Activated CD4-positive, alpha-beta T cell treated with anti-CD3 and anti-CD28 coated beads, Interleukin-2, amount 10 ng/mL, durations not matched to agents 24 days and 14 days (primary cell): Measurements from ENCODE around the gene SLC25A25. TPM values are rescaled to one million over a fixed set of nuclear protein-coding genes. Genes with fewer than 3 reads are reported as not detected.

Experiments used
- DNase-seq: peaks from one replicate; pipeline ENCODE4 v3.0.0; 2022
- H3K27ac Mint-ChIP-seq: one replicate; pipeline ENCODE4 v1.8.0; 2022; ENCODE audit warnings: mild to moderate bottlenecking, mixed read lengths
- H3K27me3 Mint-ChIP-seq: one replicate; pipeline ENCODE4 v1.8.0; 2022; ENCODE audit warnings: mixed read lengths
- H3K36me3 Mint-ChIP-seq: one replicate; pipeline ENCODE4 v1.8.0; 2022; ENCODE audit warnings: low read depth, mild to moderate bottlenecking, mixed read lengths
- H3K4me1 Mint-ChIP-seq: one replicate; pipeline ENCODE4 v1.8.0; 2021; ENCODE audit warnings: mixed read lengths
- H3K4me3 Mint-ChIP-seq: one replicate; pipeline ENCODE4 v1.8.0; 2022; ENCODE audit warnings: mild to moderate bottlenecking, moderate library complexity, mixed read lengths
- H3K9me3 Mint-ChIP-seq: one replicate; pipeline ENCODE4 v1.8.0; 2021; ENCODE audit warnings: mixed read lengths
- intact Hi-C: fragments of 100-400 bp; cut with micrococcal nuclease; formaldehyde crosslinking; loops from one replicate; pipeline ENCODE4 v1.15.1; 2023
- total RNA-seq: library from RNA; stranded (reverse); gene quantifications from 2 replicates; pipeline ENCODE4 v1.2.3, GENCODE V29; 2022

The SLC25A25 gene
- total RNA-seq, 1 donor from 2014 or later, result 14.0 TPM

DNA sequence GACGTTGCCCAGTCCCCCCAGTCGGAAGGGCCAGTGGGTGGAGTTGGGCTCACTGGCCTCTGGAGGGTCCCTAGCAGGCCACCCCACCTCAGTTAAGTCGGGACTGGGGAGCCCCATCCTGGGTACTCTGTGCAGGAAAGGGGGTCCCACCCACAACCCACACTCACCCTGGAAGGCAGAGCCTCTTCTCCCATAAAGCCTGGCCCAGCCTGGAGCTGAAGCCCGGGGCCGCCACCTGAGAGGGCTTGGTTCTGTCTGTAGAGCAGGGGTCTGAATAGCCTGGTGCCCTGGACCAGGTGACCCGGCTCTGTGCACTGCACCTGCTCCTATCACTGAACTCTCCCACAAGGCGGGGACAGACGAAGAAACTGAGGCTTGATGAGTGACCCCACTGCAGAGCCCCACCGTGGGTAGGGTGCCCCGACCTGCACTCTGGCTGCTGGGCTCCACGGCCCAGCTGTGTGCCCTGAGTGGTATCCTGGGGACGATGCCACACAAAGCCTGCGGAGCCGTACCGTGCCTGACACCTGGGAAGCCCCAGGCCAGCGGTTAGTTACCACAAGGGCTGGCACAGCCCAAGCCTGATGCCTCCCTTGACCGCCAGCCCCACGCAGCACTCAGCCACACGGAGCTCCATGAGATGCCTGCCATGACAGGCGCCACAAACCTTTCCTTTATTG, 52.2 kb downstream of the SLC25A25 start:
- intact Hi-C loops, result no loop called here
- Mint-ChIP-seq H3K4me3 (no peak overlapping the region), H3K4me1 (peaks cover 15% of the 10 kb centered on the region), H3K27ac (no peak overlapping the region), H3K27me3 (no peaks in the 10 kb centered on the region), H3K9me3 (no peaks in the 10 kb centered on the region), H3K36me3 (peaks cover 22% of the 10 kb centered on the region)
- DNase-seq, result no peak

DNA sequence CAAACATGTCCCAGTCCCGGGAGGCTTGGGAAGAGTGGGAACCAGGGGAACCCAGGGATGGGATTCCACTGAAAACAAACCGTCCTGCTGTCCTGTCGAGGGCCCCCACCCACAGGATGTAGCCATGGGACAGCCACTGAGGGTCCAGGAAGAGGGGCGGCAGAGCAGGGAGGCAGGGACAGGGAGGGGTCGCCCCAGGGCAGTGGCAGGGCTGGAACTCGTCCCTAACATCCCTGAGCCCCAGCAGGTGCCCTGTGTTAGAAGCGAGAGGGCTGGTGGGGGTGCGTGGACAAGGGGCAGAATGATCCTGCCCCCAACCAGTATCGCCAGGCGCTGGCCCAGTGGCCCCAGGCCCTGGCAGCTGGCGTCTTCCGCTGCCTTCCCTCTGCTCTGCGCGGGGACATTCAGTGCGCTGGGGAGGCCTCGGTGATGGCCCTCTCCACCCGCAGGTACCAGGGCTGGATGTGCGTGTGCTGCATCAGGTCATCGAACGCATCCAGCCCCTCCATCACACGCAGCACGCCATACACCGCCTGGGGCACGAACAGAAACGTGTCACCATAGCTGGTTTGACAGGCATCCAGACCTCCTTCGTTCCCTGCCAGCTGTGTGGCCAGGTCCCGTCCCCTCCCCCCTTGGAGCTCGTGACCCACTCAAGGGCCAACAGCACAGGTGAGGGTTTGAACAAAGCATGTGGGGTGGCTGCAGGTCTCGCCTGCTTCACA, 52.9 kb downstream of the SLC25A25 start:
- H3K27me3 Mint-ChIP-seq, result no peaks in the 10 kb centered on the region
- intact Hi-C loops, result no loop called here
- H3K4me1 Mint-ChIP-seq, result peaks cover 22% of the 10 kb centered on the region
- no peak overlapping the region for H3K27ac Mint-ChIP-seq
- no peak overlapping the region for H3K4me3 Mint-ChIP-seq
- H3K36me3 Mint-ChIP-seq, result peaks cover 23% of the 10 kb centered on the region
- DNase-seq, result no peak
- no peaks in the 10 kb centered on the region for H3K9me3 Mint-ChIP-seq

DNA sequence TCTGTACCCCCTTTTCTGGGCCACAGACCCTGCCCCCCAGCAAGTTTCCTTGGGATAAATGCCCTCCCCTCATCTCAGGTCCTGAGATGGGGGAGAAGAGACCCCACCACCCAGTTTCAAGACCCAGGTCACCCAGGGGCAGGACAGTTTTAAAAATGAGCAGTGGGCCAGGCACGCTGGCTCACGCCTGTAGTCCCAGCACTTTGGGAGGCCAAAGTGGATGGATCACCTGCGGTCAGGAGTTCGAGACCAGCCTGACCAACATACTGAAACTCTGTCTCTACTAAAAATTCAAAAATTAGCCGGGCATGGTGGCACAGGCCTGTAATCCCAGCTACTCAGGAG, 53.4 kb downstream of the SLC25A25 start:
- no peak overlapping the region for H3K27ac Mint-ChIP-seq
- intact Hi-C loops, result no loop called here
- peaks cover 27% of the 10 kb centered on the region for H3K4me1 Mint-ChIP-seq
- H3K27me3 Mint-ChIP-seq, result no peaks in the 10 kb centered on the region
- peaks cover 24% of the 10 kb centered on the region for H3K36me3 Mint-ChIP-seq
- no peaks in the 10 kb centered on the region for H3K9me3 Mint-ChIP-seq
- DNase-seq, result no peak
- H3K4me3 Mint-ChIP-seq, result no peak overlapping the region

DNA sequence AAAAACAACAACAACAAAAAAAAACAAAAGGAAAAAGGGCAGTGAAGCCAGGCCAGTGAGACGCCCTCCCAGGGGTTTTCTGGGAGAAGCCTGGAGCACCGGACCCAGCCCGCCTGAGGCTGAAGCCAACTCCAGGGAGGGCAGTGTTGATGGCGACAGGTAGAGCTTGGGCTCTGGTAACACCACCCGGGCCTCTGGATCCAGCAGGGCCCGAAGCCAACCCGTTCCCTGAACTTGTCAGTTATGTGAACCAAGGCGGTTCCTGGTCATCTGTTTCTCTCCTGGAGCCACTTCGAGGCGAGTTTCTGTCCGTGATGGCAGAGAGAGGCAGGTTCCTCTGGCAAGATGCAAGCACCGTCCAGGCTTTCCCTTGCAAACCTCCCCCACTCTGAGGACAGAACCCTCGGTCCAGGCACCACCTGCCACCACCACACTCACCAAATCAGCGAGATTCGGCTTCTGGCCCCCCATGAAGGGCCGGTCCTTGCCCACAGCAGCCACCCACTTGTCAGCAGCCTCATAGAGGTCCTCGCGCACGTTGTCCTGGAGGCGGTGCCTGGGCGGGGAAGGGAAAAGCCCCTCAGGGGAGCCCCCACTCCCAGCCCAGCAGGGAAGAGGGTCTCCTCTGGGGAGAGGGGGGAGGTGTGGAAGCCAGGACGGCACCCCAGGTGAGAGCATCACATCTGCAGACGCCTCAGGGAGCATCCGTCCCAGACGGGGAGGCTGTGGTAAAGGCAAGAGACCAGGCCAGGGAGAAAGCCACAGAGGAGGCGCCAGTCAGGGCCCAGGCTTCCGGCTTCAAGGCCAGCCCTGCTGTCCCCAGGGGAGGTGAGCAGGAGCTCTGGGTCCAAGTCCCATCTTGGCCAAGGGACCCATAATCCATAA, 54.1 kb downstream of the SLC25A25 start:
- no peak for DNase-seq
- Mint-ChIP-seq H3K27ac (no peak overlapping the region), H3K9me3 (no peaks in the 10 kb centered on the region), H3K36me3 (peaks cover 24% of the 10 kb centered on the region), H3K27me3 (no peaks in the 10 kb centered on the region), H3K4me1 (peaks cover 27% of the 10 kb centered on the region), H3K4me3 (no peak overlapping the region)
- intact Hi-C loops, result no loop called here

DNA sequence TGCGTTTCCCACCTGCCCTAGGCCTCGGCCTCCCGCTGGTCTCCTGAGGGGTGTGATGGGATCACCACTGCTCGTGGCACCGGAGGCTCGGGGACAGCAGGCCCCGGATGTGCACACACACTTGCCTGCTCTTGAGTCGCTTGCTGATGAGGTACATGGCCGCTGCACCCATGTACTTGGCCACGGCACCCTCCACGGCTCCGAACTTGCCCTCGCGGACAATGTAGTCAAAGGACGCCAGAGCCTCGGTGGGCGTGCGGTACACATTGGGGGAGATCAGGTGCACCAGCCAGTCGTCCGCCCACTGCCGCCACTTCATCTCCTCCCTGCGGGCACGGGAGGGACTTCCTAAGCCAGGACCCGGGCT, 54.8 kb downstream of the SLC25A25 start:
- Mint-ChIP-seq H3K4me3 (no peak overlapping the region), H3K27me3 (no peaks in the 10 kb centered on the region), H3K4me1 (peaks cover 23% of the 10 kb centered on the region), H3K9me3 (no peaks in the 10 kb centered on the region), H3K36me3 (peaks cover 25% of the 10 kb centered on the region), H3K27ac (no peak overlapping the region)
- no peak for DNase-seq
- intact Hi-C loops, result no loop called here

DNA sequence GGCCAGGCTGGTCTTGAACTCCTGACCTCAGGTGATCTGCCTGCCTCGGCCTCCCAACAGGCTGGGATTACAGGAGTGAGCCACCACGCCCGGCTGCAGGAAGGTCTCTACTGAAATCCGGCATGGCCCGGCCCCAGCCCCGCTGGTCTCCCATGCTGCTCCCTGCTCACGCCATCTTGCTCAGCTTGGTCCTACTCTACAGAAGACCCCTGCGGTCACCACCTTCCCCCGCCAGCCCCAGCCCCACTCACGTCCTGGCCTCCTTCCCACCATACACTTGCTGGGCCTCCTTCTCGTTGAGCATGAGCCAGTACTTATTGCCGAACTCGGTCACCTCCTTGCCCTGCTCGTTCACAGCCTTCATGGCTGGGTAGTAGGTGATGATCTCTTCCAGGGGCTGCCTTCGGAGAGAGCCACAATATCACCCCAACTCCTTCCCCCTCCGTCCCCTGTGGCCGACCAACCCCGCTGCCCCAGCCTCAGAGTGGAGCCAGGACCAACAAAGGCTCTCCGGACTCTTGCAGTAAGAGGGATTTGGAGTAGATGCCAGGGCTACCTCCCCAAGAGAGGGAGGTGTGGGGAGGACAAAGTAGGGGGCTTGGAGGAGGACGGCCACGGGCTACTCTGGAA, 55.5 kb downstream of the SLC25A25 start:
- Mint-ChIP-seq H3K9me3 (no peaks in the 10 kb centered on the region), H3K4me3 (no peak overlapping the region), H3K36me3 (peaks cover 25% of the 10 kb centered on the region), H3K27ac (no peak overlapping the region), H3K27me3 (no peaks in the 10 kb centered on the region), H3K4me1 (peaks cover 20% of the 10 kb centered on the region)
- intact Hi-C loops, result no loop called here
- no peak for DNase-seq

DNA sequence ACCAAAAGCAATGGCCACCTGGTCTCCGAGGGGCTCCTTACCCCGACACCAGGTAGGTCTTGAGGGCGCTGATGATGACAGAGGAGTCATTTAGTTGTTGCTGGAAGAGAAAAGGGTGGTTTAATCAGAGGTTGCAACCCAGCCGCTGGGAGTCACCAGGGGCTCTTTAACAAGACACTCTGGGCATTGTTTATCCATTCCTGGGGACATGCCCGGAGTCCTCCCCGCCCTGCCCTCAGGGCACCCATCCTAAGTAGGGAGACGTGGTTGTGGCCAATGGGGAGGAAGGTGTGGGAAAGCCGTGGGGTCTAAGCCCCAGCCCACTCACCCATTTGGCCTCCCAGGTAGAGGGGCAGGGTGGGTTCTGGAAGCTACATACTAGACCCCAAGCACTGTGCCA, 56.4 kb downstream of the SLC25A25 start:
- Mint-ChIP-seq H3K9me3 (no peaks in the 10 kb centered on the region), H3K27me3 (no peaks in the 10 kb centered on the region), H3K36me3 (peaks cover 25% of the 10 kb centered on the region), H3K4me3 (no peak overlapping the region), H3K27ac (no peak overlapping the region), H3K4me1 (peaks cover 25% of the 10 kb centered on the region)
- intact Hi-C loops, result no loop called here
- no peak for DNase-seq

DNA sequence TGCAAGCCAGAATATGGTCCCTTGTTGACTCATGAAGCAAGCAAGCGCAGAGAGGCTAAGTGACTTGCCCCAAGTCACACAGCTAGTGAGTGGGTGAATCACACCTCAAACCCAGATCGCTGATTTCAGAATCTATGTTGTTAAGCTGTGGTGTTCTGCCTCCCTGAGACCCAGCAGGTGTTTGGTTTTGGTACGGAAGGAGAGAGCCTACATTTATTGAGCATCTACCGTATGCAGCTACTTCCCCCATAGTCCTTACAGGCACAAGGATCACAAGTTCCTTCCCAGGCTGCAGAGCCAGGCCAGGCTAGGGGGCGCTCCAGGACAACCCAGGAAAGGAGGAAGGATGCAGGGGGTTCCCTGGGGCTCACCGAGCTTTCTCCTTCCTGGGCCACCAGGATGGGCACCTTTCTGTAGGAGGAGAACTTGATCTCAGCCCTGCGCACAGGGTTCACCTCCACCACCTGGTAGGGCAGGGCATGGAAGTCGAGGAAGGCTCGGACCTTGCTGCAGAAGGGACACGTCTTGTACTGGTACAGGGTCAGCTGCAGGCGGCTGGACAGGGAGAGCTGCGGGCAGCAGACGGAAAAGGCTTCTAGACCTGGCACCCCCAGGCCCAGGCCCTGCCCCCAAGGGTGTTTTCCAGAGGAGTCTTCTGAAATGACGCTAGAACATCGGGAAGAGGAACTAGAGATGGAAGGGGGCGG, 57.0 kb downstream of the SLC25A25 start:
- Mint-ChIP-seq H3K36me3 (peaks cover 25% of the 10 kb centered on the region), H3K27me3 (no peaks in the 10 kb centered on the region), H3K4me1 (peaks cover 29% of the 10 kb centered on the region), H3K4me3 (peak overlapping the region; percentile 99), H3K27ac (peak overlapping the region; percentile 16), H3K9me3 (no peaks in the 10 kb centered on the region)
- intact Hi-C loops, result loop anchor here (5.0 kb wide), 1 partner anchor 67 kb away; the partner anchor contains the start of gene CIZ1
- peak; percentile 83 for DNase-seq

DNA sequence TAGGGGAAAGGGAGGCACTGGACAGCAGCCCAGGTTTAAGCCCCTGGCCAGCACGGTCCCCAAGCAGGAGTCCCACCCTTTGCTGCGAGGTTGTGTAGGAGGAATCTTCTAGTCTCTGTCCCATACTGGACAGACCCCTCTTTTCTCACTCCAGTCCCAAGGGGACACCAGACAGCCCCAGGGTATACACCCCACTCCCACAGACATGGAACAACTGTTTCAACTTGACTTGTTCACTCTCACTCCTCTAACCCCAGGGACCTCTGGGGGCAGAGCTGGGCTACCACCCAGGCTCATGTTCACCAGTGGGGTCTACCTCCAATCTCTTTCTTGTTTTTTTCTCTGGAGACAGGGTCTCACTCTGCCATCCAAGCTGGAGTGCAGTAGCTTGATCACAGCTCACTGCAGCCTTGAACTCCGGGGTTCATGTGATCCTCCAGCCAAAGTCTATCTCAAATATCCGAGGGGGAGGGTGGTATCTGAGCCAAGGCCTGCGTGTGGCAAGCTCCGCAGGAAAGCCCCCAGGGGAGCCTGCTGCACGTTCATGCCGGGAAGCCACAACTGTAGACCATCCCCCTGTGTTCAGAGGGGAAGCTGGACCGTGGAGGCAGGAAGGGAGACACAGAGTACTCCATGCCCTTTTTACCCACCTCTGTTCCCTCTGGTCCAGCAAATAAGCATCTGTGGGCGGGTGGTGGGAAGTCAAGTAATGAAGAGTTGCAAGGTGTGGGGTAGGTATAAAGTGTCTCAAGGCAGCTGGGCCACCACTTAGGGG, 57.7 kb downstream of the SLC25A25 start:
- peak overlapping the region; percentile 99 for H3K4me3 Mint-ChIP-seq
- intact Hi-C loops, result loop anchor here (2.0 to 5.0 kb wide), 2 partner anchors 67 to 349 kb away; partner anchors contain the start of gene CIZ1
- H3K4me1 Mint-ChIP-seq, result peaks cover 29% of the 10 kb centered on the region
- H3K27ac Mint-ChIP-seq, result peak overlapping the region; percentile 58
- no peaks in the 10 kb centered on the region for H3K27me3 Mint-ChIP-seq
- H3K36me3 Mint-ChIP-seq, result peaks cover 24% of the 10 kb centered on the region
- no peak for DNase-seq
- H3K9me3 Mint-ChIP-seq, result no peaks in the 10 kb centered on the region

DNA sequence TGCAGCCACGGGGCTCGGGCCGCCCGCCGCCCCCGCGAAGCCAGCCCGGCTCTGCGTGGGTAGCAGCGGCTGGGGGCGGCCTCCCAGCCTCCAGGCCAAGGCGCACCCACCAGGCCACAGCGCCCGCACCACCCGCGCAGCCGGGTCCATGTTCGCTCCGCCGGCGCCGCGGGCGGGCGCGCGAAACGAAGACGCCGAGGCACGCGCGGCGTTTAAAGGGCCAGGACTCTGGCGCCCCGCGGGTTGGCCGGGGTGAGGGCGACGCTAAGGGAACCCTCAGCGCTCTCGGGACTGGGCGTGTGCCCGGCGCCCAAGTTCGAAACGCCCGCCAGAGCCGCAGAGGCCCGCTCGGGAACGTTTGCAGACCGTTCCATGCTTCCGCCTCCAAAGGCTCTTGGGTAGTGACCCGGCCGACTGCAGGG, 59.5 kb downstream of the SLC25A25 start, which contains the start of gene PTGES2:
Gene PTGES2 (minus strand): TSS at position 162 of the 422 bp plus-strand sequence. CDS start 12 bp downstream, at position 150.
- peaks cover 20% of the 10 kb centered on the region for H3K36me3 Mint-ChIP-seq
- H3K27ac Mint-ChIP-seq, result peak within 1 kb of the TSS; percentile 99
- intact Hi-C loops, result loop anchor here (1.0 to 5.0 kb wide), 4 partner anchors 10 to 351 kb away; partner anchors contain the start of genes CIZ1 and DNM1

DNA sequence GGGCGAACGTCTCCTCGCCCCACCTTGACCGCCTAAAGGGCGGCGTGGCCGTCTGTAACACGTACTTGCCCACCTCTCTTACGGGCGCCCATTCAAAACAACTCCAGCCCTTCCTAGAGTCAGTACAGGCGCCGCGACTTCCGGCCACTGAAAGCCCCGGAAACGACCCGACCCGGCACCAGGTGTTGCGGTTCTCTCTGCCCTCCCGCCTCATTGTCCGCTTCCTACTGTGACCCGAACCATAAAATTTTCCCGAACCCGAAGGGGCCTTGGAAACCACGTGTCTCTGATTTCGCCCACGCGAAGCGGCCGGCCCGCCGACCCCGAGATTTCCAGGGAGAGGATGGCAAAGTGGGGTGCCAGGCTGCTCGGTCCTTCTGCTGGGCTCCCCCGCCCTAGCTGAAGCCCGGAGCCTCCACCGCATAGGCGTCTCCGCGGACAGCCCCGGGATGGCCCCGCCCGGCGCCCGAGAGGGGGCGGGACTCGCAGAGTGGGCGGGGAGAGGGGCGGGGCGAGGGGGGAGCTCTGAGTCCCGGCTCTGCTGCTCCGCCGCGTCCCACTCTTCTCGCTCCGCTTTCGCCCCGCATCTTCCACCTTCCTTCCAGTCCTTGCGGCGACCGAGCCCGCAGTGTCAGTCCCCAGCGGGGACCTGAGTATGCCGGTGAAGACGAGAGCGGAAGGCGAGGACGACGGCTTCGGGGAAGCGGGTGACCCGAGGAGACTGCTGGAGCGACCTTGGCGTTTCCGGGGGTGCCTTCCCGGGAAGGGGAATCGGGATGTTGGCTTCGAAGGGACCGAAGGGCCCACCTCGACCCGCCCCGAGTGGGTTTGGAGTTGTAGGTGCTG, 60.2 kb downstream of the SLC25A25 start:
- Mint-ChIP-seq H3K4me3 (peak overlapping the region; percentile 99), H3K36me3 (peaks cover 18% of the 10 kb centered on the region), H3K9me3 (no peaks in the 10 kb centered on the region), H3K27me3 (peaks cover 10% of the 10 kb centered on the region), H3K4me1 (peaks cover 32% of the 10 kb centered on the region), H3K27ac (peak overlapping the region; percentile 99)
- DNase-seq, result peak; percentile 96
- intact Hi-C loops, result loop anchor here (1.0 to 5.0 kb wide), 10 partner anchors 11 to 351 kb away; partner anchors contain the start of genes BBLN, CIZ1, COQ4 and DNM1

More for the DNA sequence above, 59.5 kb downstream of the SLC25A25 start, which contains the start of gene PTGES2:
- peak within 1 kb of the TSS; percentile 99 for H3K4me3 Mint-ChIP-seq
- peaks cover 29% of the 10 kb centered on the region for H3K4me1 Mint-ChIP-seq
- DNase-seq, result peak; percentile 95
- no peaks in the 10 kb centered on the region for H3K9me3 Mint-ChIP-seq
- peaks cover 3% of the 10 kb centered on the region for H3K27me3 Mint-ChIP-seq
